OCI-LY7 (cell line): Measurements from ENCODE around the gene UBE2E3. TPM values are rescaled to one million over a fixed set of nuclear protein-coding genes. Genes with fewer than 3 reads are reported as not detected.

Source experiments
- BruUV-seq: library from RNA; stranded (reverse); fragments of 400-500 nt; replicated peaks from 2 replicates; lab custom pipeline; 2021; lab: Mats Ljungman, UMichigan
- CTCF ChIA-PET: fragments of 300-600 bp; sonication (Branson Sonifier 250); formaldehyde crosslinking; loops from one replicate; lab custom pipeline; 2022; ENCODE audit warnings: antibody characterized with exemption; ENCODE audit not compliant: unreplicated experiment; lab: Charles Lee
- POLR2A ChIA-PET: fragments of 300-600 bp; sonication (Branson Sonifier 250); formaldehyde crosslinking; loops from one replicate; lab custom pipeline; 2022; ENCODE audit warnings: antibody characterized with exemption; lab: Charles Lee
- DNase-seq: peaks from one replicate; pipeline ENCODE4 v3.0.0-alpha.2; 2015; ENCODE audit warnings: low spot score
- H2AFZ ChIP-seq: fragments of 200-600 bp; sonication (generic), shearing (Covaris generic); 2 replicates; pipeline ENCODE4 v1.6.1; 2014; ENCODE audit warnings: mild to moderate bottlenecking, antibody characterized with exemption, low read length, moderate library complexity
- H3K27ac ChIP-seq: fragments of 200-600 bp; sonication (generic); 2 replicates; pipeline ENCODE4 v1.5.1; 2014; ENCODE audit warnings: mixed run types, low read depth, mild to moderate bottlenecking, moderate library complexity, low read length, inconsistent platforms; ENCODE audit not compliant: poor library complexity, severe bottlenecking
- H3K36me3 ChIP-seq: fragments of 200-600 bp; sonication (generic); 2 replicates; pipeline ENCODE4 v1.6.1; 2014; ENCODE audit warnings: mild to moderate bottlenecking, antibody characterized with exemption, low read length, moderate library complexity, mixed read lengths; ENCODE audit not compliant: insufficient read depth
- H3K4me1 ChIP-seq: fragments of 200-600 bp; sonication (generic); 2 replicates; pipeline ENCODE4 v1.5.1; 2014; ENCODE audit warnings: mild to moderate bottlenecking, low read length; ENCODE audit not compliant: insufficient read depth, poor library complexity, severe bottlenecking
- H3K4me2 ChIP-seq: fragments of 200-600 bp; sonication (generic); 2 replicates; pipeline ENCODE4 v1.6.1; 2014; ENCODE audit warnings: mild to moderate bottlenecking, low read length
- H3K4me3 ChIP-seq: fragments of 200-600 bp; sonication (generic); 2 replicates; pipeline ENCODE4 v1.5.1; 2014; ENCODE audit warnings: mild to moderate bottlenecking, low read depth, low read length; ENCODE audit not compliant: poor library complexity, severe bottlenecking
- H3K79me2 ChIP-seq: fragments of 200-600 bp; sonication (generic); 2 replicates; pipeline ENCODE4 v1.6.1; 2016; ENCODE audit warnings: low read depth, mild to moderate bottlenecking, low read length, moderate library complexity, mixed read lengths; ENCODE audit not compliant: insufficient read depth
- H3K9me2 ChIP-seq: fragments of 200-600 bp; sonication (generic); 2 replicates; pipeline ENCODE4 v1.6.1; 2016; ENCODE audit warnings: mild to moderate bottlenecking, low read length, mixed read lengths; ENCODE audit not compliant: insufficient read depth
- H3K9me3 ChIP-seq: fragments of 200-600 bp; sonication (generic); 2 replicates; pipeline ENCODE4 v1.6.1; 2014; ENCODE audit warnings: mild to moderate bottlenecking, mixed run types, low read length, mixed read lengths
- H4K20me1 ChIP-seq: fragments of 200-600 bp; sonication (generic); 2 replicates; pipeline ENCODE4 v1.6.1; 2014; ENCODE audit warnings: mild to moderate bottlenecking, antibody characterized with exemption, low read length, moderate library complexity, mixed read lengths; ENCODE audit not compliant: insufficient read depth
- CTCF ChIP-seq: fragments of 200-600 bp; sonication (generic); conservative IDR thresholded peaks from 2 replicates; pipeline ENCODE4 v1.5.1; 2014; ENCODE audit warnings: mild to moderate bottlenecking, antibody characterized with exemption, low read length, moderate library complexity, mixed read lengths
- EZH2phosphoT487 ChIP-seq: fragments of 200-600 bp; sonication (generic); IDR thresholded peaks from 2 replicates; pipeline ENCODE4 v1.6.1; 2018; ENCODE audit warnings: low read depth, borderline replicate concordance, mild to moderate bottlenecking, mixed run types, antibody characterized with exemption, low read length, moderate library complexity, mixed read lengths
- intact Hi-C: fragments of 100-400 bp; cut with micrococcal nuclease; formaldehyde crosslinking; loops from one replicate; pipeline ENCODE4 v1.10.0; 2022; ENCODE audit not compliant: unreplicated experiment
- total RNA-seq, 2 experiments: library from RNA; depleted of rRNA in 1 of 2; stranded (reverse); fragments of >200 nt in 1 of 2; shearing (Covaris generic) in 1 of 2; gene quantifications; 2 replicates each; pipeline ENCODE4 v1.2.3, GENCODE V29; 2014 to 2022

The UBE2E3 gene
- total RNA-seq, 2 experiments from 2014 or later = 33.7 to 48.6 TPM

- intact Hi-C loops = loop anchor here (10.0 kb wide), 1 partner anchor 480 kb away; no protein-coding TSS in a partner anchor
- no peak for DNase-seq
- no peak overlapping the region for H3K4me2 ChIP-seq
- H3K4me3 ChIP-seq = no peak overlapping the region
- CTCF ChIA-PET = no interaction called here
- POLR2A ChIA-PET = no interaction called here
- H3K9me2 ChIP-seq = no peaks in the 10 kb centered on the region
- H4K20me1 ChIP-seq = no peaks in the 10 kb centered on the region
- H3K36me3 ChIP-seq = no peaks in the 10 kb centered on the region
- no peak overlapping the region for H3K27ac ChIP-seq
- BruUV-seq = no TSS peak
- H3K79me2 ChIP-seq = no peaks in the 10 kb centered on the region
- no peaks in the 10 kb centered on the region for H3K4me1 ChIP-seq
- H3K9me3 ChIP-seq = no peaks in the 10 kb centered on the region
- H2AFZ ChIP-seq = no peak overlapping the region
- TF ChIP-seq CTCF = no peak
- TF ChIP-seq EZH2phosphoT487 = no peak
Measured at GRCh38 chr2:181074457-181074856, 94.1 kb downstream of the UBE2E3 start.

DNA sequence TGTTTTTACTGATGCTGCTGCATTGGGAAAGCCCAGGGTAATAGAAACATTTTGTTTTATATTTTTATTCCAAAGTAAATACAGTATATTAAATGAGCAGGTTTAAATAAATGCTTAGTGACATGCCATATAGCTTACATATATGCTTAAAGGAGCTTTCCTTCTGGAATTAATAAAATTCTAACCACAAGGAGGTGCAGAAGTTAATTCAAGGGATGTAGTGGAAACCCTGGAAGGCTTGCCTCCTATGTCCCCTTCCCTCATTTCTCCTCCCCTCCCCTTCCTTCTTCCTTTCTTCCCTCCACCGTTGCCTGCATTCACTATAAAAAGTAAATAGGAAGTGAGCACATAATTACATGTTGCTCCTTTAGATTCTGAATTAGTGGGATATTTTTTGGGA, 96.3 kb downstream of the UBE2E3 start:
- POLR2A ChIA-PET = interaction anchor here (0.6 kb wide), 1 partner anchor 422 kb away, joined by 3 read pairs; no protein-coding TSS in a partner anchor
- Histone ChIP-seq H2AFZ (no peak overlapping the region), H3K4me2 (no peak overlapping the region), H3K4me1 (no peaks in the 10 kb centered on the region), H3K79me2 (no peaks in the 10 kb centered on the region), H3K27ac (no peak overlapping the region), H4K20me1 (no peaks in the 10 kb centered on the region), H3K36me3 (no peaks in the 10 kb centered on the region), H3K9me3 (no peaks in the 10 kb centered on the region), H3K9me2 (no peaks in the 10 kb centered on the region), H3K4me3 (no peak overlapping the region)
- intact Hi-C loops = loop anchor here (1.0 to 10.0 kb wide), 3 partner anchors 381 to 639 kb away; partner anchors contain the start of gene ITGA4
- TF ChIP-seq EZH2phosphoT487 = no peak
- no peak for TF ChIP-seq CTCF
- CTCF ChIA-PET = no interaction called here
- no TSS peak for BruUV-seq
- DNase-seq = no peak

GRCh38 chr2:181077128-181077709, 96.8 kb downstream of the UBE2E3 start:
- TF ChIP-seq CTCF (peak; percentile 94), EZH2phosphoT487 (no peak)
- Histone ChIP-seq H3K9me2 (no peaks in the 10 kb centered on the region), H3K4me1 (no peaks in the 10 kb centered on the region), H3K4me2 (no peak overlapping the region), H3K79me2 (no peaks in the 10 kb centered on the region), H3K4me3 (no peak overlapping the region), H4K20me1 (no peaks in the 10 kb centered on the region), H2AFZ (no peak overlapping the region), H3K27ac (no peak overlapping the region), H3K36me3 (no peaks in the 10 kb centered on the region), H3K9me3 (no peaks in the 10 kb centered on the region)
- POLR2A ChIA-PET = no interaction called here
- intact Hi-C loops = loop anchor here (1.0 to 10.0 kb wide), 3 partner anchors 380 to 638 kb away; partner anchors contain the start of gene ITGA4
- peak; percentile 72 for DNase-seq
- BruUV-seq = no TSS peak
- CTCF ChIA-PET = no interaction called here
